ENCODE results near the gene IMPDH1. TPM values are rescaled to one million over a fixed set of nuclear protein-coding genes. Genes with fewer than 3 reads are reported as not detected.

Gene IMPDH1
- total and polyA plus RNA-seq, 9 donors: 10.3 to 66.9 (median 23.4) TPM

DNA sequence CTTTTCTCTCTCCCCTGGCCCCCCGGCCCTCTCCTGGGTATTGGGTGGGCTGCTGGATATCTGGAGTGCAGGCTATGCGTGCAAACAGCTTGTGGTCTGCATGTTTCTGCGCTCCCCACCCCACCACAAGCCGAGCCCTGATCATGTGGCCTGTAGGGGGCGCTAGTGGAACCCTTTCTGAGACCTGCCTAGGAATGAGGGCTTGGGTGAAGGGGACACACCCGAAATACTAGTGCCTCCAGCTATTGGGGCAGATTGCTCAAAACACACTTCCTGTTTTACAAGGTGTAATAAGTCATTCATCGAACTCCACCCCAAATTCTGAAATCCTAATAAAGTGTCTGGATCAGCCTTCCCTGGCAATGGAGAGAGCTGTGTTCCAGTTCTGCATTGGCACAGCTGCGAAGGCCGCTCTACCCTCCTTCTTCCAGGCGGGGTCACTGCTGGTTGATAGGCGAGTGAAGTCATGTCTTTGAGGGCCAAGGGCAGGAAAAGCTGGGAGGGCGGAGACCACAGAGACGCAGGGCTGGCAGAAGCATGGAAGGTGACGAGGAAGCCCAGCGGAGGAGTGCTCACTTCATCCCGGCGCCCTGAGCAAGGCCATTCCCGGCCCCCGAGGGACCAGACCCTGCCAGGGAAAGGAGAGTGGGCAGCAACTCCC, 28.5 kb downstream of the IMPDH1 start:
- no peak for DNase-seq
- Histone ChIP-seq H3K9me3 (no peaks in the 10 kb centered on the region), H3K36me3 (no peaks in the 10 kb centered on the region), H3K4me1 (ENCODE audit: insufficient read depth) (no peaks in the 10 kb centered on the region), H3K4me3 (no peak overlapping the region), H3K27ac (no peak overlapping the region), H3K27me3 (no peaks in the 10 kb centered on the region)
- WGBS, 3 donors: 68 to 72% (median 70%) methylated on average over 19 of the region's 19 CpGs
- intact Hi-C loops (cut with DNase I): no loop called here
- TF ChIP-seq, protein P1, sequence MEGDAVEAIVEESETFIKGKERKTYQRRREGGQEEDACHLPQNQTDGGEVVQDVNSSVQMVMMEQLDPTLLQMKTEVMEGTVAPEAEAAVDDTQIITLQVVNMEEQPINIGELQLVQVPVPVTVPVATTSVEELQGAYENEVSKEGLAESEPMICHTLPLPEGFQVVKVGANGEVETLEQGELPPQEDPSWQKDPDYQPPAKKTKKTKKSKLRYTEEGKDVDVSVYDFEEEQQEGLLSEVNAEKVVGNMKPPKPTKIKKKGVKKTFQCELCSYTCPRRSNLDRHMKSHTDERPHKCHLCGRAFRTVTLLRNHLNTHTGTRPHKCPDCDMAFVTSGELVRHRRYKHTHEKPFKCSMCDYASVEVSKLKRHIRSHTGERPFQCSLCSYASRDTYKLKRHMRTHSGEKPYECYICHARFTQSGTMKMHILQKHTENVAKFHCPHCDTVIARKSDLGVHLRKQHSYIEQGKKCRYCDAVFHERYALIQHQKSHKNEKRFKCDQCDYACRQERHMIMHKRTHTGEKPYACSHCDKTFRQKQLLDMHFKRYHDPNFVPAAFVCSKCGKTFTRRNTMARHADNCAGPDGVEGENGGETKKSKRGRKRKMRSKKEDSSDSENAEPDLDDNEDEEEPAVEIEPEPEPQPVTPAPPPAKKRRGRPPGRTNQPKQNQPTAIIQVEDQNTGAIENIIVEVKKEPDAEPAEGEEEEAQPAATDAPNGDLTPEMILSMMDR (IDR thresholded peaks at IDR 0.05): no peak
- no peak for TF ChIP-seq POLR2A (IDR thresholded peaks at IDR 0.05)
- no peak for TF ChIP-seq EP300 (IDR thresholded peaks at IDR 0.05)

DNA sequence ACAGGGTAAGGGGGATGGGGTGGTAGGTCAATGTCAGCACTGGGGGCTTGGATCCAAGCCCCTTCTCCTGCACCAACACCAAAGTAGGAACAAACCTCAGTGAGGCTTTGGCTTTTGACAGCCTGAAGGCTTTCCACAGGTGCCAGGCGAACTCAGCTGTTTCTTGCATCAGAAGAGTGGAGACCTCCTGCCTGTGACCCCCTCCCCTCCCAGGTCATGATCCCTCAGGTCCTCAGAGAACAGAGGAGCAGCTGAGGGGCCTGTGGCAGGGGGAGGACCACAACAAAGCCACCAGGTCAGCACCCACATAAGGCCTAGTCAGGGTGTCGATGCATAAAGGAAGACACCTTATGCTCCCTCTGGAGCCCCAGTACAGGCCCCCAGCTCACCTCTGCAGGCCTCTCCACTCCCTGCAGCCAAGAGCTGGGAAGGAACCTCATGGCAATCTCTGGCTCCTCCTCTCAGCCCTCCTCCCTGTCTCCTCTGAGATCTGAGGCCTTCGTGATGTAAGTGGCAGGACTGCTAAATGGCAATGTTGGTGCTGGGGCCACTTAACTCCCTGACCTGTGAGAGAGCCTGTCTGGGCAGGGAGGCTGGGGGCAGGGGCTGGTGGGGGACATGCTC, 29.2 kb downstream of the IMPDH1 start:
- H3K4me3 ChIP-seq: no peak overlapping the region
- H3K27me3 ChIP-seq: no peaks in the 10 kb centered on the region
- H3K27ac ChIP-seq: no peak overlapping the region
- no peaks in the 10 kb centered on the region for H3K4me1 ChIP-seq (ENCODE audit: insufficient read depth)
- TF ChIP-seq, protein P1 (IDR thresholded peaks at IDR 0.05): no peak
- TF ChIP-seq POLR2A (IDR thresholded peaks at IDR 0.05) (no peak), EP300 (IDR thresholded peaks at IDR 0.05) (no peak)
- intact Hi-C loops (cut with DNase I): no loop called here
- DNase-seq: no peak
- whole genome bisulfite sequencing, 3 donors: 85 to 92% (median 90%) methylated on average over 3 of the region's 3 CpGs
- no peaks in the 10 kb centered on the region for H3K36me3 ChIP-seq
- H3K9me3 ChIP-seq: no peaks in the 10 kb centered on the region

- Histone ChIP-seq H3K27me3 (no peaks in the 10 kb centered on the region), H3K9me3 (no peaks in the 10 kb centered on the region), H3K4me1 (ENCODE audit: insufficient read depth) (no peaks in the 10 kb centered on the region), H3K36me3 (no peaks in the 10 kb centered on the region), H3K27ac (no peak overlapping the region), H3K4me3 (no peak overlapping the region)
- WGBS, 3 donors: 82 to 94% (median 88%) methylated on average over 6 of the region's 6 CpGs
- no peak for DNase-seq
- intact Hi-C loops (cut with DNase I): no loop called here
- TF ChIP-seq POLR2A (IDR thresholded peaks at IDR 0.05): no peak
- TF ChIP-seq EP300 (IDR thresholded peaks at IDR 0.05): no peak
- TF ChIP-seq, protein P1 (IDR thresholded peaks at IDR 0.05): no peak
Measured at GRCh38 chr7:128379900-128380479, 29.8 kb downstream of the IMPDH1 start.

DNA sequence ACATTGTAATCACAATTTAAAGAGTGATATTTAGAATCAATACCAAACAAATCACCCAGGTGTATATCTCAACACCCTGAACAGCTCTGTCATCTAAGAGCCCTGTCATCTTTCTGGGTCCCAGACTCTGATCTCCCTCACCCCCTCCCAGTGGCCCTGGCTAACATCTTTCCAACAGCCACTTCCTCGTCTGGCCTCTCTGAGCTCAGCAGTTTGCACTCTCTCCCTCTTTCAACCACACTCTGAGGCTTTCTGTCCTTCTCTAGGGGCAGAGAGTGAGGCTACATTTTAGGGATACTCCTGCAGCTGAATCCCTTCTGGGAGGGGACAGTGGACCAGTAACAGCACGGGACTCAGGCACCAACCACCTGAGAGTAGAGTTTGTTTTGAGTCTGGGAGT, 31.1 kb downstream of the IMPDH1 start:
- Histone ChIP-seq H3K27me3 (no peaks in the 10 kb centered on the region), H3K36me3 (no peaks in the 10 kb centered on the region), H3K4me3 (no peak overlapping the region), H3K4me1 (ENCODE audit: insufficient read depth) (no peaks in the 10 kb centered on the region), H3K9me3 (no peaks in the 10 kb centered on the region), H3K27ac (no peak overlapping the region)
- DNase-seq: no peak
- WGBS, 3 donors: 53 to 65% (median 54%) methylated on average over 2 of the region's 2 CpGs
- TF ChIP-seq EP300 (IDR thresholded peaks at IDR 0.05): no peak
- TF ChIP-seq, protein P1 (IDR thresholded peaks at IDR 0.05): no peak
- TF ChIP-seq POLR2A (IDR thresholded peaks at IDR 0.05): no peak
- intact Hi-C loops (cut with DNase I): no loop called here

Measured in ovary (tissue), 9 donors.